Activated CD4-positive, alpha-beta memory T cell treated with anti-CD3 and anti-CD28 coated beads for 36 hours (primary cell): Measurements from ENCODE around the gene PEX6. TPM values are rescaled to one million over a fixed set of nuclear protein-coding genes. Genes with fewer than 3 reads are reported as not detected.
"Not testable (repeated sequence)": the region's sequence is repeated elsewhere in the genome, so short reads cannot be mapped to it uniquely, and the experiment has no call there.

Experiments used
- CTCF ChIA-PET: fragments of 350-600 bp; sonication (Branson Sonifier 250); formaldehyde crosslinking; loops from one replicate; lab custom pipeline; 2021; ENCODE audit warnings: antibody characterized with exemption, inconsistent platforms; lab: Charles Lee
- POLR2A ChIA-PET: fragments of 350-600 bp; sonication (Branson Sonifier 250); formaldehyde crosslinking; loops from one replicate; lab custom pipeline; 2021; ENCODE audit warnings: antibody characterized with exemption; lab: Charles Lee
- DNase-seq: peaks from one replicate; pipeline ENCODE4 v3.0.0-alpha.2; 2020
- H3K27ac Mint-ChIP-seq: one replicate; pipeline ENCODE4 v1.8.0; 2021; ENCODE audit warnings: mixed read lengths
- H3K27me3 Mint-ChIP-seq: one replicate; pipeline ENCODE4 v1.8.0; 2021; ENCODE audit warnings: mixed read lengths
- H3K36me3 Mint-ChIP-seq: one replicate; pipeline ENCODE4 v1.8.0; 2021; ENCODE audit warnings: mixed read lengths
- H3K4me1 Mint-ChIP-seq: one replicate; pipeline ENCODE4 v1.8.0; 2021; ENCODE audit warnings: low read depth, mixed read lengths
- H3K4me3 Mint-ChIP-seq: one replicate; pipeline ENCODE4 v1.8.0; 2021; ENCODE audit warnings: mild to moderate bottlenecking, mixed read lengths
- H3K9me3 Mint-ChIP-seq: one replicate; pipeline ENCODE4 v1.8.0; 2021; ENCODE audit warnings: mixed read lengths
- intact Hi-C: fragments of 100-400 bp; cut with micrococcal nuclease; formaldehyde crosslinking; loops from one replicate; pipeline ENCODE4 v1.15.1; 2023
- total RNA-seq, 2 experiments: library from RNA; stranded (reverse); gene quantifications; one replicate each; pipeline ENCODE4 v1.2.3, GENCODE V29; 2021

PEX6 gene
- total RNA-seq, 2 experiments from 2014 or later, result 25.6 to 26.4 TPM

- intact Hi-C loops, result loop anchor here (1.0 to 5.0 kb wide), 9 partner anchors 8 to 413 kb away; partner anchors contain the start of genes ABCC10, CNPY3, CUL7 and KLC4
- POLR2A ChIA-PET, result interaction anchor here (0.5 to 3.2 kb wide), 10 partner anchors 9 to 135 kb away, joined by 3 to 15 read pairs (median 7); partner anchors contain the start of genes CNPY3, CUL7, KLC4 and MRPL2
- Mint-ChIP-seq H3K4me3 (peak overlapping the region; percentile 94), H3K36me3 (peaks cover 38% of the 10 kb centered on the region), H3K9me3 (no peaks in the 10 kb centered on the region), H3K4me1 (peaks cover 55% of the 10 kb centered on the region), H3K27me3 (no peaks in the 10 kb centered on the region), H3K27ac (peak overlapping the region; percentile 87)
- CTCF ChIA-PET, result interaction anchor here (1.2 kb wide), 2 partner anchors 113 to 129 kb away, joined by 4 to 7 read pairs; no protein-coding TSS in a partner anchor
- no peak for DNase-seq
Observed at GRCh38 chr6:43014434-43014909, 35.5 kb upstream of the PEX6 start.

- ChIA-PET CTCF (interaction anchor here (0.5 to 1.2 kb wide), 3 partner anchors 34 to 130 kb away, joined by 3 to 7 read pairs (median 4); no protein-coding TSS in a partner anchor), POLR2A (interaction anchor here (0.5 to 3.2 kb wide), 12 partner anchors 8 to 136 kb away, joined by 3 to 15 read pairs (median 5); partner anchors contain the start of genes CNPY3, CUL7, KLC4 and MRPL2)
- Mint-ChIP-seq H3K9me3 (no peaks in the 10 kb centered on the region), H3K4me3 (peak within 1 kb of the TSS; percentile 94), H3K36me3 (peaks cover 40% of the 10 kb centered on the region), H3K27ac (peak within 1 kb of the TSS; percentile 87), H3K27me3 (no peaks in the 10 kb centered on the region), H3K4me1 (peaks cover 55% of the 10 kb centered on the region)
- intact Hi-C loops, result loop anchor here (1.0 to 5.0 kb wide), 9 partner anchors 8 to 413 kb away; partner anchors contain the start of genes ABCC10, CNPY3, CUL7 and KLC4
- DNase-seq, result peak; percentile 100
Observed at GRCh38 chr6:43013843-43014433, 35.0 kb upstream of the PEX6 start, which contains the start of the genes KLHDC3 and MEA1. Gene KLHDC3 (plus strand): TSS chr6:43014249. CDS start chr6:43017193, 2,944 bp downstream. Gene MEA1 (minus strand): TSS chr6:43013946. CDS start chr6:43013813, 133 bp downstream.

DNA sequence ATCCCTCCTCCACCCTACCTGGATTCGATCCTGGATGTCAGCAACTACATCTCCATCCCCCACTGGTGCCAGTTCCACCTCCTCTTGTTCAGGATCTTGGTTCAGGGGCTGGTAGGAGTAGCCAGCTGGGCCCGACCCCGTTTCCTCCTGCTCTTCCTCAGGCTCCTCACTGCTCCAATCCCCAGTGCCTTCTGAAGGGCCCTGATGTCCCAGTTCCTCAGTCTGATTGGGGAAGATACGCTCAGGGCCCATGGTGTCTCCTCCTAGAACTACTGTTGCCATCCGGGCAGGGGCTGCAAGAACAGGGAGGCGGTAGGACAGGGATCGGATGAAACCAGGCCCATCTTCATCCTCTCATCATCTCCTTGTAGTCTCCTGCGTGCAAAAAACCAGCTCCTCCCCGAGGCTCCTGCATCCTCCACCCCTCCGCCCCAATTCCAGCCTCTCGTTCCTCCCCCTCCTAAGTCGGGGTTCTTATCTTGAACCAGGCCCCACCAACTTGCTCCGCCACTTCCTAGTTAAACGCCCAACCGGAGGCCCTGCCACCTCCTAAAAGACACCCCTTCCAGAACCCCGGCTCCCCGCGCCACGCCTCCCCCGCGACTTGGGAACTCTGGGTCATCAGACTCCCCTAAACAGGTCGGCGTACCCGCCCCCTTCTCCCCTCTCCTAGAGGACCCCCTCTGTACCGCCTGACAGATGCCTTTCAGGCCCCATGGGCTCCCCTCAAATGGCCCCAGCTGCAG is 34.3 kb upstream of the PEX6 start:
- Mint-ChIP-seq H3K4me1 (peaks cover 55% of the 10 kb centered on the region), H3K4me3 (peak overlapping the region; percentile 94), H3K9me3 (no peaks in the 10 kb centered on the region), H3K27me3 (no peaks in the 10 kb centered on the region), H3K27ac (peak overlapping the region; percentile 87), H3K36me3 (peaks cover 46% of the 10 kb centered on the region)
- intact Hi-C loops, result loop anchor here (5.0 kb wide), 2 partner anchors 111 to 414 kb away; partner anchors contain the start of gene ABCC10
- ChIA-PET CTCF (interaction anchor here (0.5 to 5.4 kb wide), 3 partner anchors 33 to 131 kb away, joined by 3 to 28 read pairs (median 7); no protein-coding TSS in a partner anchor), POLR2A (interaction anchor here (0.8 to 3.2 kb wide), 12 partner anchors 9 to 84 kb away, joined by 3 to 15 read pairs (median 5); partner anchors contain the start of genes CNPY3, CUL7, KLC4 and MRPL2)
- no peak for DNase-seq

- ChIA-PET POLR2A (interaction anchor here (0.8 to 2.6 kb wide), 5 partner anchors 9 to 32 kb away, joined by 3 to 15 read pairs (median 4); partner anchors contain the start of gene PPP2R5D), CTCF (interaction anchor here (5.4 kb wide), 1 partner anchor 131 kb away, joined by 28 read pairs; no protein-coding TSS in a partner anchor)
- peaks cover 46% of the 10 kb centered on the region for H3K4me1 Mint-ChIP-seq
- peak overlapping the region; percentile 94 for H3K4me3 Mint-ChIP-seq
- H3K9me3 Mint-ChIP-seq, result no peaks in the 10 kb centered on the region
- peak overlapping the region; percentile 87 for H3K27ac Mint-ChIP-seq
- intact Hi-C loops, result loop anchor here (5.0 kb wide), 2 partner anchors 110 to 415 kb away; partner anchors contain the start of gene ABCC10
- H3K36me3 Mint-ChIP-seq, result peaks cover 43% of the 10 kb centered on the region
- H3K27me3 Mint-ChIP-seq, result no peaks in the 10 kb centered on the region
- DNase-seq, result no peak
Observed at GRCh38 chr6:43012364-43012763, 33.4 kb upstream of the PEX6 start.

GRCh38 chr6:43011207-43011606 is 32.2 kb upstream of the PEX6 start:
- Mint-ChIP-seq H3K4me1 (peaks cover 36% of the 10 kb centered on the region), H3K36me3 (peaks cover 41% of the 10 kb centered on the region), H3K27me3 (no peaks in the 10 kb centered on the region), H3K27ac (peak overlapping the region; percentile 87), H3K4me3 (peak overlapping the region; percentile 5), H3K9me3 (no peaks in the 10 kb centered on the region)
- POLR2A ChIA-PET, result interaction anchor here (1.0 to 1.9 kb wide), 5 partner anchors 13 to 82 kb away, joined by 3 to 8 read pairs (median 4); partner anchors contain the start of genes CNPY3, CUL7, MRPL2 and PEX6
- no peak for DNase-seq
- CTCF ChIA-PET, result interaction anchor here (1.8 to 5.4 kb wide), 2 partner anchors 32 to 132 kb away, joined by 5 to 28 read pairs; partner anchors contain the start of gene PEX6
- intact Hi-C loops, result loop anchor here (5.0 kb wide), 2 partner anchors 109 to 416 kb away; partner anchors contain the start of gene ABCC10

GRCh38 chr6:43009124-43009523 is 30.1 kb upstream of the PEX6 start:
- peaks cover 46% of the 10 kb centered on the region for H3K36me3 Mint-ChIP-seq

GRCh38 chr6:43007126-43007525 is 28.1 kb upstream of the PEX6 start:
- H3K27me3 Mint-ChIP-seq, result no peaks in the 10 kb centered on the region
- peaks cover 12% of the 10 kb centered on the region for H3K4me1 Mint-ChIP-seq
- ChIA-PET POLR2A (no interaction called here), CTCF (interaction anchor here (0.6 kb wide), 1 partner anchor 151 kb away, joined by 3 read pairs; no protein-coding TSS in a partner anchor)
- H3K36me3 Mint-ChIP-seq, result peaks cover 34% of the 10 kb centered on the region
- H3K4me3 Mint-ChIP-seq, result no peak overlapping the region
- no peak overlapping the region for H3K27ac Mint-ChIP-seq
- DNase-seq, result no peak
- intact Hi-C loops, result no loop called here
- no peaks in the 10 kb centered on the region for H3K9me3 Mint-ChIP-seq

More at GRCh38 chr6:43009124-43009523, 30.1 kb upstream of the PEX6 start:
- H3K27me3 Mint-ChIP-seq, result no peaks in the 10 kb centered on the region
- no peak overlapping the region for H3K4me3 Mint-ChIP-seq
- intact Hi-C loops, result no loop called here
- CTCF ChIA-PET, result interaction anchor here (0.6 to 5.4 kb wide), 4 partner anchors 10 to 214 kb away, joined by 3 to 28 read pairs (median 4); partner anchors contain the start of genes KLC4 and MRPL2
- no peaks in the 10 kb centered on the region for H3K9me3 Mint-ChIP-seq
- DNase-seq, result peak; percentile 46
- no peak overlapping the region for H3K27ac Mint-ChIP-seq
- H3K4me1 Mint-ChIP-seq, result peaks cover 26% of the 10 kb centered on the region
- POLR2A ChIA-PET, result no interaction called here

DNA sequence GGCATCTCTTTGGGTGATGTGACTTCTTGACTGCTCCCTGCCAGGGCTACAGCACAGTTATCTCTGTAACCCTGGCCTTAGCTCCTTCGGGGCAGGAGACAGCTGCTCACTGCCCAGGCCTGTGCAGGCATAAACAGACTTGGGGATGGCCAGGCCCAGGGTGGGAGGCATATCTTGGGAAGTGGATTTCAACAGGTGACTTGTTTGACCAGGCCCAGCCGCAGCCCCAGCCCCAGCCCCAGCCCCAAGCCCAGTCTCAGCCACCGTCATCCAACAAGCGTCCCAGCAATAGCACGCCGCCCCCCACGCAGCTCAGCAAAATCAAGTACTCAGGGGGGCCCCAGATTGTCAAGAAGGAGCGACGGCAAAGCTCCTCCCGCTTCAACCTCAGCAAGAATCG is 27.3 kb upstream of the PEX6 start:
- no peaks in the 10 kb centered on the region for H3K9me3 Mint-ChIP-seq

DNA sequence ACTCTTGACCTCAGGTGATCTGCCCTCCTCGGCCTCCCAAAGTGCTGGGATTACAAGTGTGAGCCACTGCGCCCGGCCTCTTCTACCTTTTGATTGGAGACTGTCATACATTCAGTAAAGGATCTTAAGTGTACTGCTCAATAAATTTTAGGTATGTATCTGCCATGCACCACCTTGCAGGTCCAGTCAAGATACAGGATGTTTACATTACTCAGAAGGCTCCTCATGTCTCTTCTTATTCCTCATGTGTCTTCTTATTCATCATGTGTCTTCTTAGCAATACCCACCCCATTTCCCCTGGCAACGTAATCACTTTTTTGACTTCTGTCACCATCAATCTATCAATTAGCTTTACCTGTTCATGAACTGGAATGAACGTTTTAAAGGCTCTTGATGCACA is 26.9 kb upstream of the PEX6 start:
- no peaks in the 10 kb centered on the region for H3K27me3 Mint-ChIP-seq
- no peak overlapping the region for H3K27ac Mint-ChIP-seq
- no peaks in the 10 kb centered on the region for H3K9me3 Mint-ChIP-seq
- peaks cover 24% of the 10 kb centered on the region for H3K36me3 Mint-ChIP-seq
- no peak overlapping the region for H3K4me3 Mint-ChIP-seq
- DNase-seq, result no peak
- ChIA-PET CTCF (no interaction called here), POLR2A (interaction anchor here (0.5 to 1.5 kb wide), 3 partner anchors 9 to 160 kb away, joined by 3 to 4 read pairs (median 4); partner anchors contain the start of gene PPP2R5D)
- H3K4me1 Mint-ChIP-seq, result peaks cover 3% of the 10 kb centered on the region
- intact Hi-C loops, result no loop called here

More for the DNA sequence above, 27.3 kb upstream of the PEX6 start:
- intact Hi-C loops, result no loop called here
- Mint-ChIP-seq H3K27ac (no peak overlapping the region), H3K4me1 (peaks cover 3% of the 10 kb centered on the region), H3K4me3 (no peak overlapping the region), H3K36me3 (peaks cover 27% of the 10 kb centered on the region), H3K27me3 (no peaks in the 10 kb centered on the region)
- ChIA-PET CTCF (no interaction called here), POLR2A (interaction anchor here (0.5 to 1.5 kb wide), 3 partner anchors 10 to 159 kb away, joined by 3 to 4 read pairs (median 4); partner anchors contain the start of gene PPP2R5D)
- no peak for DNase-seq

DNA sequence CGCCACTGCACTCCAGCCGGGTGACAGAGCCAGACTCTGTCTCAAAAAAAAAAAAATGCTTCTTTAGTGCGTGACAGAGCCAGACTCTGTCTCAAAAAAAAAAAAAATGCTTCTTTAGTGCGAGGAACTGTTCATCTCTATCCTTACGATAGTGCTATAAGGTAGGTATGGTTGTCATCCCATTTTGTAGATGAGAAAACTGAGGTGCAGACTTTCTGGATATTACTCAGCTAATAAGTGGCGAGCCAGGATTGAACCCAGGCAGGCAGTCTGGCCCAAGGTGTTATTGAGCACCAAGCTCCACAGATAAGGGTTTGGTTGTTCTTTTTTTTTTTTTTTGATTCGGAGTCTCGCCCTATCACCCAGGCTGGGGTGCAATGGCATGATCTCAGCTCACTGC is 22.9 kb upstream of the PEX6 start:
- CTCF ChIA-PET, result interaction anchor here (0.6 to 0.7 kb wide), 2 partner anchors 454 to 1018 kb away, joined by 3 read pairs; no protein-coding TSS in a partner anchor
- intact Hi-C loops, result no loop called here
- no peak overlapping the region for H3K27ac Mint-ChIP-seq

GRCh38 chr6:42998205-42998604 is 19.2 kb upstream of the PEX6 start:
- H3K27ac Mint-ChIP-seq, H3K4me3 Mint-ChIP-seq, POLR2A ChIA-PET, DNase-seq, H3K27me3 Mint-ChIP-seq, H3K36me3 Mint-ChIP-seq, H3K9me3 Mint-ChIP-seq, intact Hi-C loops, CTCF ChIA-PET: not testable (repeated sequence)
- H3K4me1 Mint-ChIP-seq, result peaks cover 13% of the 10 kb centered on the region

More for the DNA sequence above, 22.9 kb upstream of the PEX6 start:
- H3K4me3 Mint-ChIP-seq, result no peak overlapping the region
- DNase-seq, result no peak
- peaks cover 3% of the 10 kb centered on the region for H3K4me1 Mint-ChIP-seq
- H3K27me3 Mint-ChIP-seq, result no peaks in the 10 kb centered on the region
- POLR2A ChIA-PET, result interaction anchor here (0.6 kb wide), 1 partner anchor 330 kb away, joined by 3 read pairs; no protein-coding TSS in a partner anchor
- peaks cover 7% of the 10 kb centered on the region for H3K36me3 Mint-ChIP-seq
- H3K9me3 Mint-ChIP-seq, result no peaks in the 10 kb centered on the region
